ENCODE results near the gene SLC6A1.

GRCh38 chr3:11053926-11054503 is 61.5 kb downstream of the SLC6A1 start:
- TF ChIP-seq ZNF302 (CRISPR knock-in tag; IDR thresholded peaks at IDR 0.05) (no peak), ELK1 (IDR thresholded peaks at IDR 0.05; ENCODE audit: low read depth, low read length) (no peak)

Measured in A549 (cell line).